H9 (cell line): ENCODE results near the gene AMBRA1. TPM values are rescaled to one million over a fixed set of nuclear protein-coding genes. Genes with fewer than 3 reads are reported as not detected.

ENCODE experiments used
- DNase-seq: peaks from one replicate; pipeline ENCODE4 v3.0.0-alpha.2; 2017
- H2AFZ ChIP-seq: one replicate; pipeline ENCODE4 v1.6.1; 2013; ENCODE audit warnings: mild to moderate bottlenecking, low read length, control low read depth, moderate library complexity
- H2AK5ac ChIP-seq: 2 replicates; pipeline ENCODE4 v1.6.1; 2013; ENCODE audit warnings: low read length, control low read depth, mixed read lengths; ENCODE audit not compliant: insufficient read length
- H2BK120ac ChIP-seq: one replicate; pipeline ENCODE4 v1.6.1; 2013; ENCODE audit warnings: low read depth, mild to moderate bottlenecking, low read length, control low read depth, inconsistent platforms; ENCODE audit not compliant: poor library complexity, severe bottlenecking
- H2BK12ac ChIP-seq: 2 replicates; pipeline ENCODE4 v1.6.1; 2013; ENCODE audit warnings: low read length, control low read depth, mixed read lengths, low read depth; ENCODE audit not compliant: insufficient read length
- H2BK15ac ChIP-seq: 2 replicates; pipeline ENCODE4 v1.6.1; 2013; ENCODE audit warnings: low read depth, low read length, control low read depth
- H2BK20ac ChIP-seq: one replicate; pipeline ENCODE4 v1.6.1; 2013; ENCODE audit warnings: low read depth, mild to moderate bottlenecking, low read length, control low read depth, inconsistent platforms; ENCODE audit not compliant: poor library complexity, severe bottlenecking
- H2BK5ac ChIP-seq: 2 replicates; pipeline ENCODE4 v1.6.1; 2013; ENCODE audit warnings: low read length, control low read depth, mixed read lengths; ENCODE audit not compliant: insufficient read length
- H3K14ac ChIP-seq: 2 replicates; pipeline ENCODE4 v1.6.1; 2013; ENCODE audit warnings: low read length, control low read depth; ENCODE audit not compliant: insufficient read depth
- H3K18ac ChIP-seq: 2 replicates; pipeline ENCODE4 v1.6.1; 2013; ENCODE audit warnings: low read depth, mild to moderate bottlenecking, mixed read lengths, low read length, control low read depth; ENCODE audit not compliant: insufficient read length
- H3K23ac ChIP-seq: 2 replicates; pipeline ENCODE4 v1.6.1; 2013; ENCODE audit warnings: low read length, control low read depth, mixed read lengths, low read depth; ENCODE audit not compliant: insufficient read length
- H3K23me2 ChIP-seq: 2 replicates; pipeline ENCODE4 v1.6.1; 2013; ENCODE audit warnings: low read depth, mild to moderate bottlenecking, mixed read lengths, low read length, control low read depth; ENCODE audit not compliant: insufficient read length, poor library complexity, severe bottlenecking
- H3K27ac ChIP-seq: 2 replicates; pipeline ENCODE4 v1.5.1; 2013; ENCODE audit warnings: low read length, control low read depth, mixed read lengths, low read depth; ENCODE audit not compliant: insufficient read length
- H3K27me3 ChIP-seq: 2 replicates; pipeline ENCODE4 v1.6.1; 2013; ENCODE audit warnings: low read length, control low read depth, inconsistent platforms; ENCODE audit not compliant: insufficient read depth
- H3K4ac ChIP-seq: 2 replicates; pipeline ENCODE4 v1.6.1; 2013; ENCODE audit warnings: low read depth, mild to moderate bottlenecking, control low read depth, inconsistent platforms, low read length, moderate library complexity
- H3K4me1 ChIP-seq: 2 replicates; pipeline ENCODE4 v1.6.1; 2013; ENCODE audit warnings: low read length, control low read depth, inconsistent platforms; ENCODE audit not compliant: insufficient read depth
- H3K4me2 ChIP-seq: 2 replicates; pipeline ENCODE4 v1.6.1; 2013; ENCODE audit warnings: low read length, control low read depth, mixed read lengths; ENCODE audit not compliant: insufficient read length, insufficient read depth
- H3K56ac ChIP-seq: 2 replicates; pipeline ENCODE4 v1.6.1; 2013; ENCODE audit warnings: low read depth, mild to moderate bottlenecking, mixed read lengths, low read length, control low read depth; ENCODE audit not compliant: insufficient read length
- H3K79me1 ChIP-seq: 2 replicates; pipeline ENCODE4 v1.6.1; 2013; ENCODE audit warnings: low read depth, mild to moderate bottlenecking, moderate library complexity, low read length, control low read depth, inconsistent platforms; ENCODE audit not compliant: insufficient read depth, poor library complexity, severe bottlenecking
- H3K79me2 ChIP-seq: 2 replicates; pipeline ENCODE4 v1.6.1; 2013; ENCODE audit warnings: low read length, control low read depth, inconsistent platforms; ENCODE audit not compliant: insufficient read depth
- H3K9ac ChIP-seq: 2 replicates; pipeline ENCODE4 v1.6.1; 2013; ENCODE audit warnings: low read length, control low read depth, mixed read lengths; ENCODE audit not compliant: insufficient read length; ENCODE audit errors: extremely low read depth
- H3K9me3 ChIP-seq: one replicate; pipeline ENCODE4 v1.6.1; 2013; ENCODE audit warnings: low read depth, low read length, inconsistent platforms; ENCODE audit not compliant: control insufficient read depth
- H3T11ph ChIP-seq: one replicate; pipeline ENCODE4 v1.6.1; 2013; ENCODE audit warnings: mild to moderate bottlenecking, low read length, control low read depth, inconsistent platforms
- H4K20me1 ChIP-seq: one replicate; pipeline ENCODE4 v1.6.1; 2013; ENCODE audit not compliant: control insufficient read depth, insufficient read length, insufficient read depth
- H4K5ac ChIP-seq: 2 replicates; pipeline ENCODE4 v1.6.1; 2013; ENCODE audit warnings: low read depth, mild to moderate bottlenecking, mixed read lengths, low read length, control low read depth; ENCODE audit not compliant: insufficient read length
- H4K8ac ChIP-seq: replicated peaks from 2 replicates; pipeline ENCODE4 v1.6.1; 2013; ENCODE audit warnings: low read length, control low read depth, mixed read lengths, low read depth; ENCODE audit not compliant: insufficient read length
- H4K91ac ChIP-seq: 2 replicates; pipeline ENCODE4 v1.6.1; 2013; ENCODE audit warnings: low read depth, mild to moderate bottlenecking, moderate library complexity, mixed read lengths, low read length, control low read depth; ENCODE audit not compliant: insufficient read length
- H3K27ac Mint-ChIP-seq, 3 experiments: 2 replicates in 2 of 3; 3 replicates in 1 of 3; pipeline ENCODE4 v1.8.0; 2020 to 2021; ENCODE audit warnings: mixed read lengths in 3 of 3, mild to moderate bottlenecking in 1 of 3, moderate library complexity in 1 of 3
- H3K27me3 Mint-ChIP-seq: 2 replicates; pipeline ENCODE4 v1.8.0; 2021; ENCODE audit warnings: low read depth, mild to moderate bottlenecking, moderate library complexity, mixed read lengths
- H3K36me3 Mint-ChIP-seq, 3 experiments: 2 replicates in 2 of 3; 3 replicates in 1 of 3; pipeline ENCODE4 v1.8.0; 2020 to 2021; ENCODE audit warnings: low read depth in 3 of 3, mixed read lengths in 3 of 3; ENCODE audit not compliant: insufficient read depth in 1 of 3
- H3K4me1 Mint-ChIP-seq, 2 experiments: 2 replicates each; pipeline ENCODE4 v1.8.0; 2020; ENCODE audit warnings: mixed read lengths in 2 of 2
- H3K4me3 Mint-ChIP-seq, 2 experiments: 2 replicates in 1 of 2; 3 replicates in 1 of 2; pipeline ENCODE4 v1.8.0; 2020 to 2021; ENCODE audit warnings: mild to moderate bottlenecking in 2 of 2, mixed read lengths in 2 of 2, moderate library complexity in 1 of 2
- H3K9me3 Mint-ChIP-seq, 2 experiments: 2 replicates in 1 of 2; 3 replicates in 1 of 2; pipeline ENCODE4 v1.8.0; 2020; ENCODE audit warnings: mild to moderate bottlenecking in 2 of 2, mixed read lengths in 2 of 2, moderate library complexity in 1 of 2
- CTCF ChIP-seq: fragments of 200-600 bp; sonication (generic); conservative IDR thresholded peaks from 3 replicates; pipeline ENCODE4 v1.8.0; 2021; ENCODE audit warnings: antibody characterized with exemption, mild to moderate bottlenecking
- WGBS: extraction: QIAGEN DNeasy Blood & Tissue Kit; methylation state at CpG from one replicate; pipeline ENCODE4 v1.1.7; 2013; ENCODE audit warnings: missing lambda C conversion rate, low lambda C conversion rate, mixed read lengths; ENCODE audit not compliant: insufficient read length; ENCODE audit errors: extremely low coverage; 5-methylcytosine and 5-hydroxymethylcytosine counted together
- total RNA-seq: library from RNA; stranded (reverse); gene quantifications from 2 replicates; pipeline ENCODE4 v1.2.1, GENCODE V29; 2021

AMBRA1 gene
- total RNA-seq, 1 experiment from 2014 or later, result 37.5 TPM

- H3K56ac ChIP-seq, result no peak overlapping the region
- Mint-ChIP-seq H3K27me3 (no peaks in the 10 kb centered on the region), H3K9me3 (no peaks in the 10 kb centered on the region), H3K27ac (peak overlapping the region; percentile 7 to 61 (median 14); a peak in 4 of 7 replicates), H3K4me1 (peaks cover 32 to 50% of the 10 kb centered on the region in 2 experiments), H3K36me3 (peaks cover 7 to 12% (median 8%) of the 10 kb centered on the region in 3 experiments), H3K4me3 (no peak overlapping the region)
- no peak for TF ChIP-seq CTCF
- no peak overlapping the region for H2BK120ac ChIP-seq
- H2AK5ac ChIP-seq, result no peak overlapping the region
- no peak overlapping the region for H3K4ac ChIP-seq
- no peak overlapping the region for H3K27ac ChIP-seq
- no peak overlapping the region for H4K5ac ChIP-seq
- H3K4me2 ChIP-seq, result no peak overlapping the region
- H2BK12ac ChIP-seq, result no peak overlapping the region
- no peaks in the 10 kb centered on the region for H3K79me1 ChIP-seq
- H3K23me2 ChIP-seq, result no peaks in the 10 kb centered on the region
- no CpG with 5 or more reads among the region's 3 CpGs for WGBS
- H3K14ac ChIP-seq, result no peak overlapping the region; the same call in 1 of the 2 replicates
- H2BK5ac ChIP-seq, result no peak overlapping the region
- H3K9ac ChIP-seq, result no peak overlapping the region
- H3K18ac ChIP-seq, result no peak overlapping the region
- H2AFZ ChIP-seq, result no peak overlapping the region
- H3K79me2 ChIP-seq, result no peaks in the 10 kb centered on the region; the same call in 1 of the 2 replicates
- H3K23ac ChIP-seq, result no peak overlapping the region
- no peaks in the 10 kb centered on the region for H4K20me1 ChIP-seq
- no peaks in the 10 kb centered on the region for H3K9me3 ChIP-seq
- no peak overlapping the region for H3T11ph ChIP-seq
- H3K4me1 ChIP-seq, result peaks cover 3% of the 10 kb centered on the region; the same call in 1 of the 2 replicates
- no peaks in the 10 kb centered on the region for H3K27me3 ChIP-seq
- H4K8ac ChIP-seq, result no peak overlapping the region
- DNase-seq, result no peak
- no peak overlapping the region for H4K91ac ChIP-seq
- H2BK15ac ChIP-seq, result no peak overlapping the region
- no peak overlapping the region for H2BK20ac ChIP-seq
Measured at GRCh38 chr11:46364791-46365190, 229.0 kb downstream of the AMBRA1 start.
